HEK293 (cell line): ENCODE measurements around the gene SLC44A5.
"Not testable (repeated sequence)": the region's sequence is repeated elsewhere in the genome, so short reads cannot be mapped to it uniquely, and the experiment has no call there.

Source experiments
- CTCF ChIA-PET: fragments of 350-600 bp; formaldehyde crosslinking; extraction: SDS; loops from one replicate; lab custom pipeline; 2021; ENCODE audit warnings: antibody characterized with exemption; lab: Yijun Ruan, JAX
- POLR2A ChIA-PET: fragments of 300-600 bp; formaldehyde crosslinking; extraction: SDS; loops from one replicate; lab custom pipeline; 2020; ENCODE audit warnings: antibody characterized with exemption, inconsistent platforms; lab: Yijun Ruan, JAX
- H3K27ac ChIP-seq: fragments of 200-500 bp; sonication (Bioruptor generic); 2 replicates; pipeline ENCODE4 v1.5.1; 2014; ENCODE audit warnings: low read depth, low read length, control low read depth, inconsistent platforms; ENCODE audit errors: extremely low read depth
- H3K36me3 ChIP-seq, 2 experiments: fragments of 200-500 bp in 1 of 2; sonication (Bioruptor generic) in 1 of 2; 1 replicate in 1 of 2; 2 replicates in 1 of 2; pipeline ENCODE4 v1.5.1; 2014 to 2017; ENCODE audit warnings: inconsistent platforms in 2 of 2, low read length in 2 of 2; ENCODE audit not compliant: control insufficient read depth in 2 of 2, insufficient read depth in 1 of 2
- H3K4me1 ChIP-seq: fragments of 200-500 bp; sonication (Bioruptor generic); 2 replicates; pipeline ENCODE4 v1.5.1; 2014; ENCODE audit warnings: mild to moderate bottlenecking, low read length, inconsistent platforms; ENCODE audit not compliant: control insufficient read depth, insufficient read depth
- H3K4me3 ChIP-seq: 2 replicates; pipeline ENCODE4 v1.5.1; 2011; ENCODE audit warnings: low read depth, mild to moderate bottlenecking, control low read depth, low read length, moderate library complexity
- H3K9me3 ChIP-seq: fragments of 200-500 bp; sonication (Bioruptor generic); 2 replicates; pipeline ENCODE4 v1.5.1; 2014; ENCODE audit warnings: low read depth, low read length, inconsistent platforms; ENCODE audit not compliant: control insufficient read depth, insufficient read depth
- BCL6B ChIP-seq: fragments of 450-650 bp; formaldehyde crosslinking; IDR thresholded peaks from 2 replicates; pipeline ENCODE4 v1.5.1; 2017; ENCODE audit warnings: missing biosample characterization, missing genetic modification characterization
- PBX3 ChIP-seq: sonication (generic); formaldehyde crosslinking; IDR thresholded peaks from 2 replicates; pipeline ENCODE4 v1.8.1; 2022; ENCODE audit warnings: mild to moderate bottlenecking, moderate library complexity, missing genetic modification reagents
- ZBTB21 ChIP-seq: fragments of 450-650 bp; formaldehyde crosslinking; IDR thresholded peaks from 2 replicates; pipeline ENCODE4 v1.5.1; 2017; ENCODE audit warnings: missing biosample characterization, missing genetic modification characterization
- ZBTB7A ChIP-seq: fragments of 450-650 bp; formaldehyde crosslinking; IDR thresholded peaks from 2 replicates; pipeline ENCODE4 v1.5.1; 2016; ENCODE audit warnings: low read depth, missing biosample characterization, missing genetic modification characterization
- ZFHX2 ChIP-seq: fragments of 450-650 bp; formaldehyde crosslinking; conservative IDR thresholded peaks from 2 replicates; pipeline ENCODE4 v1.5.1; 2016; ENCODE audit warnings: missing biosample characterization, missing genetic modification characterization
- ZIC2 ChIP-seq: fragments of 450-650 bp; formaldehyde crosslinking; IDR thresholded peaks from 2 replicates; pipeline ENCODE4 v1.5.1; 2016; ENCODE audit warnings: missing biosample characterization, missing genetic modification characterization
- ZNF114 ChIP-seq: fragments of 450-650 bp; formaldehyde crosslinking; IDR thresholded peaks from 2 replicates; pipeline ENCODE4 v1.5.0; 2017; ENCODE audit warnings: missing biosample characterization, missing genetic modification characterization
- ZNF146 ChIP-seq: fragments of 450-650 bp; formaldehyde crosslinking; IDR thresholded peaks from 2 replicates; pipeline ENCODE4 v1.5.1; 2016; ENCODE audit warnings: missing biosample characterization, missing genetic modification characterization
- ZNF169 ChIP-seq: fragments of 450-650 bp; formaldehyde crosslinking; IDR thresholded peaks from 2 replicates; pipeline ENCODE4 v1.5.1; 2016; ENCODE audit warnings: missing biosample characterization, missing genetic modification characterization
- ZNF184 ChIP-seq: fragments of 450-650 bp; IDR thresholded peaks from 2 replicates; pipeline ENCODE4 v1.5.1; 2018; ENCODE audit warnings: missing biosample characterization, mild to moderate bottlenecking, missing genetic modification characterization
- ZNF214 ChIP-seq: fragments of 450-650 bp; formaldehyde crosslinking; IDR thresholded peaks from 2 replicates; pipeline ENCODE4 v1.5.1; 2017; ENCODE audit warnings: missing biosample characterization, mild to moderate bottlenecking, missing genetic modification characterization, borderline replicate concordance
- ZNF311 ChIP-seq: fragments of 450-650 bp; formaldehyde crosslinking; IDR thresholded peaks from 2 replicates; pipeline ENCODE4 v1.5.1; 2017; ENCODE audit warnings: missing biosample characterization, missing genetic modification characterization, borderline replicate concordance
- ZNF433 ChIP-seq: fragments of 450-650 bp; formaldehyde crosslinking; IDR thresholded peaks from 2 replicates; pipeline ENCODE4 v1.5.1; 2016; ENCODE audit warnings: missing biosample characterization, missing genetic modification characterization, low read depth
- ZNF473 ChIP-seq: fragments of 450-650 bp; formaldehyde crosslinking; IDR thresholded peaks from 2 replicates; pipeline ENCODE4 v1.5.1; 2017; ENCODE audit warnings: missing biosample characterization, missing genetic modification characterization
- ZNF501 ChIP-seq: fragments of 450-650 bp; formaldehyde crosslinking; IDR thresholded peaks from 2 replicates; pipeline ENCODE4 v1.5.1; 2016; ENCODE audit warnings: missing biosample characterization, missing genetic modification characterization
- ZNF510 ChIP-seq: fragments of 450-650 bp; formaldehyde crosslinking; IDR thresholded peaks from 2 replicates; pipeline ENCODE4 v1.5.1; 2018; ENCODE audit warnings: mild to moderate bottlenecking, missing genetic modification characterization, missing biosample characterization; ENCODE audit not compliant: insufficient replicate concordance
- ZNF555 ChIP-seq: fragments of 450-650 bp; formaldehyde crosslinking; conservative IDR thresholded peaks from 2 replicates; pipeline ENCODE4 v1.5.1; 2017; ENCODE audit warnings: missing biosample characterization, mild to moderate bottlenecking, missing genetic modification characterization, inconsistent platforms
- ZNF596 ChIP-seq: fragments of 450-650 bp; IDR thresholded peaks from 2 replicates; pipeline ENCODE4 v1.5.0; 2018; ENCODE audit warnings: missing biosample characterization, mild to moderate bottlenecking, missing genetic modification characterization, moderate library complexity
- ZNF660 ChIP-seq: fragments of 450-650 bp; IDR thresholded peaks from 2 replicates; pipeline ENCODE4 v1.5.1; 2018; ENCODE audit warnings: missing biosample characterization, mild to moderate bottlenecking, missing genetic modification characterization
- ZNF792 ChIP-seq: fragments of 450-650 bp; formaldehyde crosslinking; IDR thresholded peaks from 2 replicates; pipeline ENCODE4 v1.5.1; 2016; ENCODE audit warnings: missing biosample characterization, missing genetic modification characterization
- ZNF837 ChIP-seq: fragments of 450-650 bp; formaldehyde crosslinking; IDR thresholded peaks from 2 replicates; pipeline ENCODE4 v1.5.1; 2016; ENCODE audit warnings: missing biosample characterization, missing genetic modification characterization
- ZSCAN16 ChIP-seq: fragments of 450-650 bp; formaldehyde crosslinking; IDR thresholded peaks from 2 replicates; pipeline ENCODE4 v1.5.1; 2016; ENCODE audit warnings: missing biosample characterization, missing genetic modification characterization
- ZXDB ChIP-seq: fragments of 450-650 bp; formaldehyde crosslinking; IDR thresholded peaks from 2 replicates; pipeline ENCODE4 v1.5.1; 2016; ENCODE audit warnings: missing biosample characterization, missing genetic modification characterization
- TF ChIP-seq, protein P1 (sequence below): fragments of 450-650 bp; formaldehyde crosslinking; IDR thresholded peaks from 2 replicates; pipeline ENCODE4; 2016; ENCODE audit warnings: missing biosample characterization, missing genetic modification characterization
- TF ChIP-seq, protein P2 (sequence below): fragments of 450-650 bp; formaldehyde crosslinking; IDR thresholded peaks from 2 replicates; pipeline ENCODE4 v1.5.1; 2016; ENCODE audit warnings: missing biosample characterization, missing genetic modification characterization

The SLC44A5 gene

DNA sequence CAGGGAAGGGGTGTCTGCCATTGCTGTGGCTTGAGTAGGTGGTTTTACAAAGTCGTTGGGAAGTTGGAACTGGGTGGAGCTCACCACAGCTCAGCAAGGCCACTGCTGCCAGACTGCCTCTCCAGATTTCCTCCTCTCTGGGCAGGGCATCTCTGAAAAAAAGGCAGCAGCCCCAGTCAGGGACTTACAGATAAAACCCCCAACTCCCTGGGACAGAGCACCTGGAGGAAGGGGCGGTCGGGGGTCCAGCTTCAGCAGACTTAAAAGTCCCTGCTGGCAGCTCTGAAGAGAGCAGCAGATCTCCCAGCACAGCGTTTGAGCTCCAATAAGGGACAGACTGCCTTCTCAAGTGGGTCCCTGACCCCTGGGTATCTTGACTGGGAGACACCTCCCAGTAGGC, 352.6 kb downstream of the SLC44A5 start (continued):
- TF ChIP-seq BCL6B (tag by site-specific recombination) (no peak), ZNF660 (tag by site-specific recombination) (no peak)

- no peak for TF ChIP-seq ZFHX2 (tag by site-specific recombination)
- TF ChIP-seq ZNF169 (tag by site-specific recombination), result no peak
- no peak for TF ChIP-seq ZIC2
- no peak for TF ChIP-seq ZNF555 (tag by site-specific recombination)
- no peak for TF ChIP-seq ZNF433 (tag by site-specific recombination)
- no peak for TF ChIP-seq ZNF311 (tag by site-specific recombination)
- no peak for TF ChIP-seq ZNF510 (tag by site-specific recombination)
- no peak for TF ChIP-seq ZNF596 (tag by site-specific recombination)
- no peak for TF ChIP-seq ZNF792
- TF ChIP-seq ZNF214 (tag by site-specific recombination), result no peak
- TF ChIP-seq PBX3 (CRISPR knock-in tag), result no peak
- no peak overlapping the region for H3K4me3 ChIP-seq
- H3K9me3 ChIP-seq, result no peaks in the 10 kb centered on the region
- H3K36me3 ChIP-seq, result no peaks in the 10 kb centered on the region
- CTCF ChIA-PET, result interaction anchor here (0.6 to 1.9 kb wide), 4 partner anchors 9 to 580 kb away, joined by 4 to 6 read pairs (median 4); no protein-coding TSS in a partner anchor
- H3K4me1 ChIP-seq, result no peaks in the 10 kb centered on the region
- no peak overlapping the region for H3K27ac ChIP-seq
- POLR2A ChIA-PET, result no interaction called here
Observed at GRCh38 chr1:75257424-75257823, 353.5 kb downstream of the SLC44A5 start.

GRCh38 chr1:75250114-75250513, 360.8 kb downstream of the SLC44A5 start:
- H3K4me3 ChIP-seq, H3K27ac ChIP-seq, H3K9me3 ChIP-seq, POLR2A ChIA-PET, H3K4me1 ChIP-seq: not testable (repeated sequence)
- TF ChIP-seq ZNF146 (tag by site-specific recombination), result peak; percentile 54
- H3K36me3 ChIP-seq, result peaks cover 0 to 13% of the 10 kb centered on the region in 2 experiments; a peak in 1 of 3 replicates
- CTCF ChIA-PET, result interaction anchor here (1.5 kb wide), 1 partner anchor 17 kb away, joined by 6 read pairs; no protein-coding TSS in a partner anchor

DNA sequence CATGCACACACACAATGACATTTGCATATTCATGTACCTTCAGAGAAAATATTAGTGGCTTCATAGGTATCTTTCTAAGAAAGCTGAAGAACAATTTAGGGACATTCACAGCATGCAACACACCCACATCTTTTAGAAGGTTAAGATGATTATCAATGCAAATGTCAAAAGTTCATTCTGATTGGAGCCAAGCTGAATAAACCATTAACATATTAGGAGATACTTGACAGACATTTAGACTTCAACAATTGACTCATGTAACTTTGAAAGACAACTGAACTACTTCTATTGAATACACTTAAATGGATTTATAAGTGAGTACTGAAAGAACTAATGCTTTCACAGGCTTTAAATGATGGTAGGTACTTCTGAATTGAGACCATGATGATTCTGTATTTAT, 365.7 kb downstream of the SLC44A5 start:
- CTCF ChIA-PET, result interaction anchor here (0.7 to 1.7 kb wide), 2 partner anchors 11 to 21 kb away, joined by 3 to 8 read pairs; no protein-coding TSS in a partner anchor
- H3K4me3 ChIP-seq, result no peak overlapping the region
- TF ChIP-seq ZXDB (no peak), ZNF837 (tag by site-specific recombination) (no peak), ZSCAN16 (tag by site-specific recombination) (no peak), ZBTB21 (tag by site-specific recombination) (no peak), ZNF114 (no peak), ZNF501 (no peak), ZBTB7A (tag by site-specific recombination) (no peak), ZNF184 (tag by site-specific recombination) (no peak), ZNF473 (tag by site-specific recombination) (no peak)
- TF ChIP-seq, protein P1, sequence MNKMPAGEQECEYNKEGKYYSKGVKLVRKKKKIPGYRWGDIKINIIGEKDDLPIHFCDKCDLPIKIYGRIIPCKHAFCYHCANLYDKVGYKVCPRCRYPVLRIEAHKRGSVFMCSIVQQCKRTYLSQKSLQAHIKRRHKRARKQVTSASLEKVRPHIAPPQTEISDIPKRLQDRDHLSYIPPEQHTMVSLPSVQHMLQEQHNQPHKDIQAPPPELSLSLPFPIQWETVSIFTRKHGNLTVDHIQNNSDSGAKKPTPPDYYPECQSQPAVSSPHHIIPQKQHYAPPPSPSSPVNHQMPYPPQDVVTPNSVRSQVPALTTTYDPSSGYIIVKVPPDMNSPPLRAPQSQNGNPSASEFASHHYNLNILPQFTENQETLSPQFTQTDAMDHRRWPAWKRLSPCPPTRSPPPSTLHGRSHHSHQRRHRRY, result no peak
- TF ChIP-seq, protein P2, sequence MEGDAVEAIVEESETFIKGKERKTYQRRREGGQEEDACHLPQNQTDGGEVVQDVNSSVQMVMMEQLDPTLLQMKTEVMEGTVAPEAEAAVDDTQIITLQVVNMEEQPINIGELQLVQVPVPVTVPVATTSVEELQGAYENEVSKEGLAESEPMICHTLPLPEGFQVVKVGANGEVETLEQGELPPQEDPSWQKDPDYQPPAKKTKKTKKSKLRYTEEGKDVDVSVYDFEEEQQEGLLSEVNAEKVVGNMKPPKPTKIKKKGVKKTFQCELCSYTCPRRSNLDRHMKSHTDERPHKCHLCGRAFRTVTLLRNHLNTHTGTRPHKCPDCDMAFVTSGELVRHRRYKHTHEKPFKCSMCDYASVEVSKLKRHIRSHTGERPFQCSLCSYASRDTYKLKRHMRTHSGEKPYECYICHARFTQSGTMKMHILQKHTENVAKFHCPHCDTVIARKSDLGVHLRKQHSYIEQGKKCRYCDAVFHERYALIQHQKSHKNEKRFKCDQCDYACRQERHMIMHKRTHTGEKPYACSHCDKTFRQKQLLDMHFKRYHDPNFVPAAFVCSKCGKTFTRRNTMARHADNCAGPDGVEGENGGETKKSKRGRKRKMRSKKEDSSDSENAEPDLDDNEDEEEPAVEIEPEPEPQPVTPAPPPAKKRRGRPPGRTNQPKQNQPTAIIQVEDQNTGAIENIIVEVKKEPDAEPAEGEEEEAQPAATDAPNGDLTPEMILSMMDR (tag by site-specific recombination), result no peak
- TF ChIP-seq, all 188 proteins: peak for 0
- no peak overlapping the region for H3K27ac ChIP-seq
- H3K36me3 ChIP-seq, result peaks cover 4 to 32% of the 10 kb centered on the region in 2 experiments; a peak in 2 of 3 replicates
- H3K9me3 ChIP-seq, result no peaks in the 10 kb centered on the region
- no peaks in the 10 kb centered on the region for H3K4me1 ChIP-seq
- POLR2A ChIA-PET, result no interaction called here
